Testis (tissue), 3 donors: ENCODE data around the gene HERC2. TPM values are rescaled to one million over a fixed set of nuclear protein-coding genes. Genes with fewer than 3 reads are reported as not detected.

Experiments
- DNase-seq: peaks from one replicate; pipeline ENCODE4 v3.0.0-alpha.2; 2019
- H3K27ac ChIP-seq, 2 donors: fragments of 200-600 bp; sonication (generic); one replicate each; pipeline ENCODE4 v1.5.1; 2019
- H3K27me3 ChIP-seq: fragments of 200-600 bp; sonication (generic); one replicate; pipeline ENCODE4 v1.5.1; 2019
- H3K36me3 ChIP-seq: fragments of 200-600 bp; sonication (generic); one replicate; pipeline ENCODE4 v1.5.1; 2017; ENCODE audit warnings: low read depth; ENCODE audit errors: missing control alignments
- H3K4me1 ChIP-seq: fragments of 200-600 bp; sonication (generic); one replicate; pipeline ENCODE4 v1.5.1; 2019
- H3K4me3 ChIP-seq, 2 donors: fragments of 200-600 bp; sonication (generic); one replicate each; pipeline ENCODE4 v1.5.1; 2017 to 2019
- H3K9me3 ChIP-seq: fragments of 200-600 bp; sonication (generic); one replicate; pipeline ENCODE4 v1.5.1; 2017
- POLR2A ChIP-seq: fragments of 450-650 bp; IDR thresholded peaks from one replicate; pipeline ENCODE4 v1.6.1; 2017; ENCODE audit warnings: antibody characterized with exemption, mild to moderate bottlenecking, moderate library complexity
- WGBS, 2 donors: methylation state at CpG; one replicate each; pipeline ENCODE4 v1.1.5; 2018; 5-methylcytosine and 5-hydroxymethylcytosine counted together
- intact Hi-C: fragments of 100-400 bp; cut with DNase I; formaldehyde crosslinking; loops from one replicate; pipeline ENCODE4 v1.15.1; 2023; ENCODE audit warnings: low total_unique reads
- polyA plus RNA-seq: library from polyadenylated mRNA; stranded (reverse); fragments of 350-450 nt; fragmentation: Illumina TruSeq; extraction: RNeasy Lipid Tissue Mini Kit (QIAGEN cat#74804); gene quantifications from one replicate; pipeline ENCODE4 v1.2.3, GENCODE V29; 2014; ENCODE audit warnings: low read depth, low replicate concordance; ENCODE audit not compliant: insufficient read depth
- total RNA-seq, 2 donors: library from RNA; depleted of rRNA; stranded (reverse); fragments of >200 nt; gene quantifications; one replicate each; pipeline ENCODE4 v1.2.3, GENCODE V29; 2016
- TF ChIP-seq, protein P1 (sequence below), 3 experiments: fragments of 450-650 bp in 2 of 3; fragments of 200-600 bp in 1 of 3; sonication (generic) in 1 of 3; IDR thresholded peaks; one replicate each; pipeline ENCODE4 v1.5.1; 2016 to 2019; ENCODE audit warnings: antibody characterized with exemption in 3 of 3, mild to moderate bottlenecking in 2 of 3, moderate library complexity in 1 of 3

HERC2 gene
- total and polyA plus RNA-seq, 3 donors from 2014 or later = 45.6 to 113 (median 78.2) TPM

DNA sequence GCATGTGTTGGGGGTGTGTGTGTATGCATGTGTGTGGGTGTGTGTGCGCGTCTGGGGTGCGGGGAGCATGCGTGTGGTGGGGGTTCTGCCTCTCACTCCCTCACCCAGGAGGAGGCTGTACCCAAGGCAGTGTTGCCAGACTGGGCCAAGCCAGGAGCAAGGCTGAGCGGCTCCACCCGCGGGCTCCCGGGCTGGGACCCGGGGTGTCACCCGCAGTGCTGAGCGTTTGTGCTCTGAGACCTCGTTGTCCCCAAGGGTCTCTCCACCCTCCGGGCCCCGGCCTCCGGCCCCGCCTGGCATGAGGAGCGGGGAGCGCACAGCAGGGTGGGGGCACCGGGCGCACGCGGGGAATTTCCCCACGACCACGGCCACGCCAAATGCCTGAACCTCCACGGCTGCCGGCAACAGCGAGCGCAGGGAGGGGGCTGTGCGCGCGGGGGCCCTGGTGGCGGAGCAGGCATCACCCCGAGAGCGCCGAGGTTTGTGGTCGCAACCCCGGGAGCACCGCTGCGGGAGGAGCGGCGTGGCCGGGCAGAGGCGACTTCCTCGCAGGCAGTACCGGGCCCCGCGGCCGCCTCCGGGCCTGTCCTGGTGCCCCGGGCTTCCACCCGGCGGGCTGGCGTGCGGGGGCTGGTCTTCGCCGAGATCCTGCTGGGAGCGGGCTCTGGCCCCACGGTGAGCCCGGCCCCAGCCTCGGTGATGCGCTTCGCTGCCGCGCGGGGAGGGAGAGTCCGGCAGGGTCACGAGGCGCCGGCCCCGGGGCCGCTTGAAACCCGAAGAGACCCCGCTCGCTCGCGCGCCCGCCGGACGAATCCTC, 215.5 kb downstream of the HERC2 start:
- peak overlapping the region; percentile 49 to 65 for H3K4me3 ChIP-seq
- WGBS, 2 donors = 8 to 22% methylated on average over 4 to 37 of the region's 81 CpGs
- H3K9me3 ChIP-seq = no peaks in the 10 kb centered on the region
- DNase-seq = peak; percentile 13
- H3K4me1 ChIP-seq = peaks cover 5% of the 10 kb centered on the region
- intact Hi-C loops = no loop called here
- H3K27me3 ChIP-seq = no peaks in the 10 kb centered on the region
- TF ChIP-seq POLR2A = no peak
- TF ChIP-seq, protein P1, sequence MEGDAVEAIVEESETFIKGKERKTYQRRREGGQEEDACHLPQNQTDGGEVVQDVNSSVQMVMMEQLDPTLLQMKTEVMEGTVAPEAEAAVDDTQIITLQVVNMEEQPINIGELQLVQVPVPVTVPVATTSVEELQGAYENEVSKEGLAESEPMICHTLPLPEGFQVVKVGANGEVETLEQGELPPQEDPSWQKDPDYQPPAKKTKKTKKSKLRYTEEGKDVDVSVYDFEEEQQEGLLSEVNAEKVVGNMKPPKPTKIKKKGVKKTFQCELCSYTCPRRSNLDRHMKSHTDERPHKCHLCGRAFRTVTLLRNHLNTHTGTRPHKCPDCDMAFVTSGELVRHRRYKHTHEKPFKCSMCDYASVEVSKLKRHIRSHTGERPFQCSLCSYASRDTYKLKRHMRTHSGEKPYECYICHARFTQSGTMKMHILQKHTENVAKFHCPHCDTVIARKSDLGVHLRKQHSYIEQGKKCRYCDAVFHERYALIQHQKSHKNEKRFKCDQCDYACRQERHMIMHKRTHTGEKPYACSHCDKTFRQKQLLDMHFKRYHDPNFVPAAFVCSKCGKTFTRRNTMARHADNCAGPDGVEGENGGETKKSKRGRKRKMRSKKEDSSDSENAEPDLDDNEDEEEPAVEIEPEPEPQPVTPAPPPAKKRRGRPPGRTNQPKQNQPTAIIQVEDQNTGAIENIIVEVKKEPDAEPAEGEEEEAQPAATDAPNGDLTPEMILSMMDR (IDR thresholded peaks at IDR 0.05) = no peak
- H3K27ac ChIP-seq = peak overlapping the region; percentile 12 to 25
- no peaks in the 10 kb centered on the region for H3K36me3 ChIP-seq

DNA sequence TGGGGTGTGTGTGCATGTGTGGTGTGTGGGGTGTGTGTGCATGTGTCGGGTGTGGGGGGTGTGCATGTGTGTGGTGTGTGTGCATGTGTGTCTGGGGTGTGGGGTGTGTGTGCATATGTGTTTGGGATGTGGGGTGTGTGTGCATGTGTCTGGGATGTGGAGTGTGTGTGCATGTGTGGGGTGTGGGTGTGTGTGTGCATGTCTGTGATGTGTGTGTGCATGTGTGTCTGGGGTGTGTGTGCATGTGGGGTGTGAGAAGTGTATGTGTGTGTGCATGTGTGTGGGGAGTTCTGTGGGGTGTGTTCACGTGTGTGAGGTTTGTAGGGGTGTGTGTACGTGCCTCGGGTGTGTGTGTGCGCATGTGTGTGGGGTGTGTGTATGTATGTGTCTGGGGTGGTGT, 216.2 kb downstream of the HERC2 start:
- intact Hi-C loops = no loop called here
- Histone ChIP-seq H3K9me3 (no peaks in the 10 kb centered on the region), H3K4me1 (peaks cover 5% of the 10 kb centered on the region), H3K27me3 (no peaks in the 10 kb centered on the region), H3K36me3 (no peaks in the 10 kb centered on the region), H3K4me3 (no peak overlapping the region), H3K27ac (no peak overlapping the region)
- WGBS, 2 donors = 47 to 77% methylated on average over 5 of the region's 5 CpGs
- TF ChIP-seq POLR2A = no peak
- TF ChIP-seq, protein P1 (IDR thresholded peaks at IDR 0.05) = no peak
- no peak for DNase-seq

DNA sequence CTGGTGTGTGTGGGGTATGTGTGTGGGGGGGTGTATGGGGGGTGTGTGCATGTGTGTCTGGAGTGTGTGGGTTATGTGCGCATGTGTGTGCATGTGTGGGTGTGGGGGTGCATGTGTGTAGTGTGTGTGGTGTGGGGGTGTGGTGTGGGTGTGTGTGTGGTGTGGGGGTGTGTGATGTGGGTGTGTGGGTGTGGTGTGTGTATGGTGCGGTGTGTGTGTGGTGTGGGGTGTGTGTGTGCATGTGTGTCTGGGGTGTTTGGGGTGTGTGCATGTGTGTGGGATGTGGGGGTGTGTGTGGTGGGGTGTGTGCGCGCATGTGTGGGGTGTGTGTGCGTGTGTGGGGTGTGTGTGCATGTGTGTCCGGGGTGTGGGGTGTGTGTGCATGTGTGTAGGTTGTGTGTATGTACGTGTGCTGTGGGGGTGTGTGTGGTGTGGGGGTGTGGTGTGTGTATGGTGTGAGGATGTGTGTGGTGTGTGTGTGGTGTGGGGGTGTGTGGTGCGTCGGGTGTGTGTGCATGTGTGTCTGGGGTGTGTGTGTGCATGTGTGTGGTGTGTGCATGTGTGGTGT, 216.7 kb downstream of the HERC2 start:
- no peaks in the 10 kb centered on the region for H3K36me3 ChIP-seq
- 70 to 83% methylated on average over 9 of the region's 9 CpGs for WGBS, 2 donors
- H3K27me3 ChIP-seq = no peaks in the 10 kb centered on the region
- no peak for TF ChIP-seq POLR2A
- TF ChIP-seq, protein P1 (IDR thresholded peaks at IDR 0.05) = no peak
- no peak overlapping the region for H3K27ac ChIP-seq
- no peak overlapping the region for H3K4me3 ChIP-seq
- DNase-seq = no peak
- H3K4me1 ChIP-seq = peaks cover 5% of the 10 kb centered on the region
- intact Hi-C loops = no loop called here
- no peaks in the 10 kb centered on the region for H3K9me3 ChIP-seq

DNA sequence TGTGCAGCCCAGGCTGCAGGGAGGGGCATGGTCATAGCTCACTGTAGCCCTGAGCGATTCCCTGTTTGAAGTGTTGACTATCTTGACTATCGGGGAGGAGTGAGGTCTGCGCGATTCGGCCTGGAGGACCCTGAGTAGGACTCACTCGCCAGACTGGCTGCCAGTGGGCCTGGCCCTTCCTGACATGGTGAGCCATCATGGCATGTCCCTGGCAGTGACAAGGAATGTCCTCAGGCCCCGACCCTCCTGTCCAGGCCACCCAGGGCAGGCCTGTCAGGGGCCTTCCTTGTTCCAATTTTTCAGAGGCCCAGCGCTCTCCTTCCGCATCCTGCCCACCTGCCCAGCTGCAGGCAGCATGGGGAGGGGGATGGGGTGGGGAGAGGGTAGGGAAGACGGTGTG, 217.7 kb downstream of the HERC2 start:
- TF ChIP-seq, protein P1 (IDR thresholded peaks at IDR 0.05) = no peak
- TF ChIP-seq POLR2A = no peak
- 76 to 77% methylated on average over 10 of the region's 10 CpGs for WGBS, 2 donors
- H3K4me1 ChIP-seq = peaks cover 5% of the 10 kb centered on the region
- intact Hi-C loops = no loop called here
- no peaks in the 10 kb centered on the region for H3K27me3 ChIP-seq
- H3K4me3 ChIP-seq = no peak overlapping the region
- no peaks in the 10 kb centered on the region for H3K36me3 ChIP-seq
- H3K27ac ChIP-seq = no peak overlapping the region
- DNase-seq = no peak
- no peaks in the 10 kb centered on the region for H3K9me3 ChIP-seq
